OCI-LY1 (cell line): Measurements from ENCODE around the gene ZC2HC1C.

Experiments used
- H2AFZ ChIP-seq: fragments of 200-600 bp; sonication (generic), shearing (Covaris generic); 2 replicates; pipeline ENCODE4 v1.6.0; 2014; ENCODE audit warnings: antibody characterized with exemption, mild to moderate bottlenecking, low read length
- H3F3A ChIP-seq: fragments of 200-600 bp; sonication (generic), shearing (Covaris generic); 2 replicates; pipeline ENCODE4 v1.6.0; 2014; ENCODE audit warnings: mild to moderate bottlenecking, antibody characterized with exemption, low read length, moderate library complexity; ENCODE audit not compliant: insufficient read depth
- H3K27ac ChIP-seq: fragments of 200-600 bp; sonication (generic); 2 replicates; pipeline ENCODE4 v1.5.1; 2014; ENCODE audit warnings: low read length, mixed run types, mild to moderate bottlenecking, low read depth; ENCODE audit not compliant: poor library complexity, severe bottlenecking
- H3K27me3 ChIP-seq: fragments of 200-600 bp; sonication (generic); 2 replicates; pipeline ENCODE4 v1.6.0; 2014; ENCODE audit warnings: antibody characterized with exemption, mild to moderate bottlenecking, low read length, moderate library complexity; ENCODE audit not compliant: insufficient read depth
- H3K36me3 ChIP-seq: fragments of 200-600 bp; sonication (generic); 2 replicates; pipeline ENCODE4 v1.6.1; 2014; ENCODE audit warnings: mild to moderate bottlenecking, antibody characterized with exemption, low read length, moderate library complexity, mixed read lengths; ENCODE audit not compliant: insufficient read depth
- H3K4me1 ChIP-seq: fragments of 200-600 bp; sonication (generic); 2 replicates; pipeline ENCODE4 v1.5.1; 2014; ENCODE audit warnings: mild to moderate bottlenecking, low read length, moderate library complexity; ENCODE audit not compliant: insufficient read depth, severe bottlenecking
- H3K4me2 ChIP-seq: fragments of 200-600 bp; sonication (generic), shearing (Covaris generic); 2 replicates; pipeline ENCODE4 v1.6.1; 2014; ENCODE audit warnings: low read length
- H3K4me3 ChIP-seq: fragments of 200-600 bp; sonication (generic); 2 replicates; pipeline ENCODE4 v1.5.1; 2014; ENCODE audit warnings: low read length, low read depth, mild to moderate bottlenecking, mixed read lengths; ENCODE audit not compliant: poor library complexity, severe bottlenecking
- H3K79me2 ChIP-seq: fragments of 200-600 bp; shearing (Covaris generic); 2 replicates; pipeline ENCODE4 v1.6.1; 2016; ENCODE audit warnings: mixed run types, low read length, mixed read lengths; ENCODE audit not compliant: insufficient read depth
- H3K9ac ChIP-seq: fragments of 200-600 bp; sonication (generic), shearing (Covaris generic); 2 replicates; pipeline ENCODE4 v1.6.1; 2014; ENCODE audit warnings: mild to moderate bottlenecking, low read length, mixed read lengths
- H3K9me2 ChIP-seq: fragments of 200-600 bp; sonication (generic), shearing (Covaris generic); 2 replicates; pipeline ENCODE4 v1.6.1; 2014; ENCODE audit warnings: low read depth, mild to moderate bottlenecking, low read length, mixed read lengths
- H3K9me3 ChIP-seq: fragments of 200-600 bp; shearing (Covaris generic); 2 replicates; pipeline ENCODE4 v1.6.1; 2014; ENCODE audit warnings: low read length, mixed read lengths
- H4K20me1 ChIP-seq: fragments of 200-600 bp; sonication (generic), shearing (Covaris generic); 2 replicates; pipeline ENCODE4 v1.6.0; 2016; ENCODE audit warnings: mild to moderate bottlenecking, low read length; ENCODE audit not compliant: insufficient read depth
- CTCF ChIP-seq: fragments of 200-600 bp; sonication (generic), shearing (Covaris generic); IDR thresholded peaks from 2 replicates; pipeline ENCODE4 v1.5.1; 2017; ENCODE audit warnings: mild to moderate bottlenecking, antibody characterized with exemption, low read length, moderate library complexity, mixed read lengths
- EZH2 ChIP-seq: fragments of 200-600 bp; sonication (generic), shearing (Covaris generic); IDR thresholded peaks from 2 replicates; pipeline ENCODE4 v1.8.0; 2017; ENCODE audit warnings: borderline replicate concordance, mixed run types, mild to moderate bottlenecking, antibody characterized with exemption, low read length, moderate library complexity, mixed read lengths

Gene ZC2HC1C

GRCh38 chr14:75077794-75078193, 8.4 kb downstream of the ZC2HC1C start:
- Histone ChIP-seq H3K9ac (no peak overlapping the region), H3K4me3 (no peak overlapping the region), H3K27ac (no peak overlapping the region), H3K27me3 (no peaks in the 10 kb centered on the region), H3F3A (no peaks in the 10 kb centered on the region), H3K36me3 (peaks cover 29% of the 10 kb centered on the region), H3K4me1 (no peaks in the 10 kb centered on the region), H3K9me3 (no peaks in the 10 kb centered on the region), H3K79me2 (no peaks in the 10 kb centered on the region), H4K20me1 (no peaks in the 10 kb centered on the region), H3K9me2 (no peaks in the 10 kb centered on the region), H3K4me2 (no peak overlapping the region), H2AFZ (no peak overlapping the region)
- TF ChIP-seq EZH2, result no peak
- no peak for TF ChIP-seq CTCF

- no peaks in the 10 kb centered on the region for H3K4me1 ChIP-seq
- H4K20me1 ChIP-seq, result no peaks in the 10 kb centered on the region
These were observed 10.1 kb downstream of the ZC2HC1C start for GRCh38 chr14:75079521-75079920.

GRCh38 chr14:75081660-75082229, 12.3 kb downstream of the ZC2HC1C start:
- no peak overlapping the region for H2AFZ ChIP-seq
- H3F3A ChIP-seq, result no peaks in the 10 kb centered on the region
- H3K4me2 ChIP-seq, result no peak overlapping the region
- TF ChIP-seq EZH2, result no peak
- H3K27ac ChIP-seq, result no peak overlapping the region
- no peak overlapping the region for H3K4me3 ChIP-seq
- H4K20me1 ChIP-seq, result no peaks in the 10 kb centered on the region
- H3K36me3 ChIP-seq, result peaks cover 67% of the 10 kb centered on the region
- H3K4me1 ChIP-seq, result no peaks in the 10 kb centered on the region
- no peaks in the 10 kb centered on the region for H3K27me3 ChIP-seq
- H3K9ac ChIP-seq, result no peak overlapping the region
- no peaks in the 10 kb centered on the region for H3K9me3 ChIP-seq
- no peaks in the 10 kb centered on the region for H3K9me2 ChIP-seq
- H3K79me2 ChIP-seq, result no peaks in the 10 kb centered on the region

More at GRCh38 chr14:75079521-75079920, 10.1 kb downstream of the ZC2HC1C start:
- H3K9me2 ChIP-seq, result no peaks in the 10 kb centered on the region
- H3K4me2 ChIP-seq, result no peak overlapping the region
- no peak overlapping the region for H3K4me3 ChIP-seq
- H3K79me2 ChIP-seq, result no peaks in the 10 kb centered on the region
- peaks cover 46% of the 10 kb centered on the region for H3K36me3 ChIP-seq
- no peaks in the 10 kb centered on the region for H3K27me3 ChIP-seq
- TF ChIP-seq EZH2, result no peak
- TF ChIP-seq CTCF, result no peak
- no peaks in the 10 kb centered on the region for H3F3A ChIP-seq
- no peak overlapping the region for H2AFZ ChIP-seq
- H3K9ac ChIP-seq, result no peak overlapping the region
- no peak overlapping the region for H3K27ac ChIP-seq
- no peaks in the 10 kb centered on the region for H3K9me3 ChIP-seq

- H3K36me3 ChIP-seq, result peaks cover 78% of the 10 kb centered on the region
- no peak overlapping the region for H3K9ac ChIP-seq
- H3K27ac ChIP-seq, result no peak overlapping the region
- no peaks in the 10 kb centered on the region for H3K4me1 ChIP-seq
- no peak overlapping the region for H2AFZ ChIP-seq
- H3K9me3 ChIP-seq, result no peaks in the 10 kb centered on the region
- TF ChIP-seq CTCF, result no peak
- TF ChIP-seq EZH2, result no peak
- no peaks in the 10 kb centered on the region for H3F3A ChIP-seq
- no peaks in the 10 kb centered on the region for H3K9me2 ChIP-seq
- no peaks in the 10 kb centered on the region for H3K27me3 ChIP-seq
- H3K79me2 ChIP-seq, result no peaks in the 10 kb centered on the region
- no peak overlapping the region for H3K4me3 ChIP-seq
- H3K4me2 ChIP-seq, result no peak overlapping the region
- no peaks in the 10 kb centered on the region for H4K20me1 ChIP-seq
These were observed 13.8 kb downstream of the ZC2HC1C start for GRCh38 chr14:75083271-75083670.
